ENCODE data around the gene UBIAD1. TPM values are rescaled to one million over a fixed set of nuclear protein-coding genes. Genes with fewer than 3 reads are reported as not detected.

The UBIAD1 gene
- total and polyA plus RNA-seq, 9 of the 15 experiments (the other 6 are each of a cell fraction or from before 2014, with no cell fraction given), result 6.2 to 34.3 (median 22.3) TPM

DNA sequence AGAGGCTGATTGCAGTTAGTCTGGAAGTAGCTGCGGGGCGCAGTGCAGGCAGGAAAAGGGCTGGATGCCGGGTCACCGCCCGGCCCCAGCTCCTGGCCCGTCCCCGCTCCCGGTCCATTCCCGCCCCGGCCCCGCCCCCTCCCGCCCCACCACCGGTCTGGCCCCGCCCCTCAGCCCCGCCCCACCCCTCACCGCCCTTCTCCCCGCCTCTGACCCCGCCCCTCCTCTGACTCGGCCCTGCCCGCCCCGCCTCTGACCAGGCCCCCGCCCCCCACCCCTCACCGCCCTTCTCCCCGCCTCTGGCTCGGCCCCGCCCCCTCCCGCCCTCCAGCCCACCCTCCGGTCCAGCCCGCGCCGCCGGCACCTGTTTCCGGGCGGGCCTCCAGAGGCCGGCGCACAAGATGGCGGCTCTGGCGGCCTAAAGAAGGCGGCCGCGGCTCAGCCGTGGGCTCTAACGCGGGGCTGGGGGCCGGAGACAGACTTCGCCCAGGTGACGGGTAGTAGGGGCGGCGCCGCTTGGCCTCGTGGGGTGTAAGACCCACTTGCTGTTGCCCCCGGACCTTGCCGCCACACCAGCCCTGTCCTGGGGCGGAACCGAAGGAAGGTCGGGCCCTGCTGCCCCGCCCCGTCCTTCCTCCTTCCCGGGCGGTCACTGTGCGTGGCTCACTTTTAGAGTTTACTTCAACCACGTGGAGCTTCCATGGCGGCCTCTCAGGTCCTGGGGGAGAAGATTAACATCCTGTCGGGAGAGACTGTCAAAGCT lies at the start of gene UBIAD1 (continued):
- TF ChIP-seq HLTF (IDR thresholded peaks at IDR 0.05), result no peak; the same call in 1 of the 2 replicates
- TF ChIP-seq ZBTB1 (CRISPR knock-in tag; IDR thresholded peaks at IDR 0.05; ENCODE audit: borderline replicate concordance, low read depth), result peak; percentile 36; the same call in 1 of the 2 replicates
- no peak for TF ChIP-seq ZNF224 (CRISPR knock-in tag; IDR thresholded peaks at IDR 0.05)
- no peak for TF ChIP-seq STAT5B (CRISPR knock-in tag; IDR thresholded peaks at IDR 0.05)
- TF ChIP-seq STAT5A (IDR thresholded peaks at IDR 0.05; ENCODE audit: borderline replicate concordance, low read length), result no peak
- no peak; a peak in 1 of 4 replicates for TF ChIP-seq KDM4B (IDR thresholded peaks at IDR 0.05; ENCODE audit: borderline replicate concordance in 2 of 2, low read depth in 1 of 2)
- TF ChIP-seq PHF20 (IDR thresholded peaks at IDR 0.05; ENCODE audit: partially characterized antibody), result peak; percentile 96
- TF ChIP-seq, protein P1, sequence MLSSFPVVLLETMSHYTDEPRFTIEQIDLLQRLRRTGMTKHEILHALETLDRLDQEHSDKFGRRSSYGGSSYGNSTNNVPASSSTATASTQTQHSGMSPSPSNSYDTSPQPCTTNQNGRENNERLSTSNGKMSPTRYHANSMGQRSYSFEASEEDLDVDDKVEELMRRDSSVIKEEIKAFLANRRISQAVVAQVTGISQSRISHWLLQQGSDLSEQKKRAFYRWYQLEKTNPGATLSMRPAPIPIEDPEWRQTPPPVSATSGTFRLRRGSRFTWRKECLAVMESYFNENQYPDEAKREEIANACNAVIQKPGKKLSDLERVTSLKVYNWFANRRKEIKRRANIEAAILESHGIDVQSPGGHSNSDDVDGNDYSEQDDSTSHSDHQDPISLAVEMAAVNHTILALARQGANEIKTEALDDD (IDR thresholded peaks at IDR 0.05), result no peak
- peak; percentile 74 for TF ChIP-seq POLR2H (tag; IDR thresholded peaks at IDR 0.05; ENCODE audit: low read depth)
- TF ChIP-seq RBFOX2 (IDR thresholded peaks at IDR 0.05; ENCODE audit: low read depth, low read length), result peak; percentile 93
- peak; percentile 95 for TF ChIP-seq PHF8 (IDR thresholded peaks at IDR 0.05; ENCODE audit: borderline replicate concordance, low read length)
- no peak for TF ChIP-seq ZFPM2 (CRISPR knock-in tag; IDR thresholded peaks at IDR 0.05)
- TF ChIP-seq GABPB1 (CRISPR knock-in tag; IDR thresholded peaks at IDR 0.05), result peak; percentile 94
- no peak for TF ChIP-seq RFX1 (IDR thresholded peaks at IDR 0.05)
- TF ChIP-seq NBN (IDR thresholded peaks at IDR 0.05; ENCODE audit: low read depth), result peak; percentile 84
- peak; percentile 25; the same call in 1 of the 2 replicates for TF ChIP-seq LEF1 (IDR thresholded peaks at IDR 0.05)
- TF ChIP-seq CTCF (IDR thresholded peaks at IDR 0.05 in 2 of 3, conservative IDR thresholded peaks at IDR 0.05 in 1 of 3; ENCODE audit: insufficient read depth in 2 of 3, low read depth in 1 of 3, low read length in 3 of 3), result peak in 2 of 3 experiments; percentile 19 to 39; a peak in 3 of 6 replicates
- TF ChIP-seq RNF2 (IDR thresholded peaks at IDR 0.05), result peak; percentile 40; the same call in 1 of the 2 replicates
- TF ChIP-seq ZFP30 (CRISPR knock-in tag; IDR thresholded peaks at IDR 0.05; ENCODE audit: borderline replicate concordance), result no peak
- TF ChIP-seq HDAC1 (IDR thresholded peaks at IDR 0.05), result peak in 1 of 2 experiments; percentile 98; a peak in 2 of 4 replicates
- TF ChIP-seq ZNF79 (CRISPR knock-in tag; IDR thresholded peaks at IDR 0.05; ENCODE audit: low read depth), result no peak
- no peak for TF ChIP-seq MAFK (IDR thresholded peaks at IDR 0.05; ENCODE audit: low read length)
- peak; percentile 84 for TF ChIP-seq KLF13 (tag; IDR thresholded peaks at IDR 0.05; ENCODE audit: borderline replicate concordance, low read depth)
- no peak for TF ChIP-seq CEBPB (tag; IDR thresholded peaks at IDR 0.05)
- TF ChIP-seq RBBP5 (IDR thresholded peaks at IDR 0.05; ENCODE audit: borderline replicate concordance, insufficient read depth, low read length, poor library complexity, severe bottlenecking), result peak; percentile 97
- TF ChIP-seq ZKSCAN1 (IDR thresholded peaks at IDR 0.05; ENCODE audit: low read depth, low read length), result no peak
- TF ChIP-seq DMBX1 (CRISPR knock-in tag; IDR thresholded peaks at IDR 0.05; ENCODE audit: borderline replicate concordance), result 0 out of 2 replicates have a peak, but pooled peaks have one; percentile 58
- TF ChIP-seq ZNF253 (CRISPR knock-in tag; conservative IDR thresholded peaks at IDR 0.05), result no peak
